ENCODE results near the gene MEF2C. TPM values are rescaled to one million over a fixed set of nuclear protein-coding genes. Genes with fewer than 3 reads are reported as not detected.

The MEF2C gene
- total and polyA plus RNA-seq, 11 donors: 15.5 to 98.5 (median 56.2) TPM

GRCh38 chr5:88845081-88845697 lies 37.8 kb downstream of the MEF2C start:
- DNase-seq (no peak), ATAC-seq (no peak)
- Histone ChIP-seq H3K9me3 (no peaks in the 10 kb centered on the region), H3K4me3 (no peak overlapping the region), H3K27me3 (no peaks in the 10 kb centered on the region), H3K27ac (peak overlapping the region in 2 of 12 donors; percentile 9 to 13), H3K4me1 (peaks cover 0 to 63% (median 34%) of the 10 kb centered on the region in 12 donors), H3K36me3 (no peaks in the 10 kb centered on the region)
- intact Hi-C loops (cut with DNase I): no loop called here
- WGBS, 4 donors: 38 to 46% (median 41%) methylated on average over 8 of the region's 8 CpGs
- TF ChIP-seq POLR2A (IDR thresholded peaks at IDR 0.05): no peak
- no peak for TF ChIP-seq CTCF (IDR thresholded peaks at IDR 0.05)

- TF ChIP-seq POLR2A (IDR thresholded peaks at IDR 0.05) (no peak), CTCF (IDR thresholded peaks at IDR 0.05) (no peak)
- Histone ChIP-seq H3K9me3 (no peaks in the 10 kb centered on the region), H3K4me3 (no peak overlapping the region), H3K27me3 (no peaks in the 10 kb centered on the region), H3K4me1 (peaks cover 0 to 81% (median 39%) of the 10 kb centered on the region in 12 donors), H3K36me3 (no peaks in the 10 kb centered on the region), H3K27ac (no peak overlapping the region)
- DNase-seq (no peak), ATAC-seq (peak in 1 of 4 donors; percentile 42)
- 64 to 68% (median 66%) methylated on average over 4 of the region's 4 CpGs for WGBS, 4 donors
- intact Hi-C loops (cut with DNase I): no loop called here
These were observed 40.2 kb downstream of the MEF2C start for GRCh38 chr5:88842784-88843183.

GRCh38 chr5:88841212-88841611 lies 41.8 kb downstream of the MEF2C start:
- H3K36me3 ChIP-seq: no peaks in the 10 kb centered on the region
- ATAC-seq (no peak), DNase-seq (no peak)
- no peak overlapping the region for H3K4me3 ChIP-seq
- TF ChIP-seq POLR2A (IDR thresholded peaks at IDR 0.05): no peak
- TF ChIP-seq CTCF (IDR thresholded peaks at IDR 0.05): no peak
- peaks cover 5 to 81% (median 40%) of the 10 kb centered on the region in 12 donors for H3K4me1 ChIP-seq
- intact Hi-C loops (cut with DNase I): no loop called here
- peak overlapping the region in 1 of 12 donors; percentile 24 for H3K27ac ChIP-seq
- no peaks in the 10 kb centered on the region for H3K9me3 ChIP-seq
- 66 to 81% (median 74%) methylated on average over 4 of the region's 4 CpGs for WGBS, 4 donors
- no peaks in the 10 kb centered on the region for H3K27me3 ChIP-seq

GRCh38 chr5:88840495-88840894 lies 42.5 kb downstream of the MEF2C start:
- Histone ChIP-seq H3K27me3 (no peaks in the 10 kb centered on the region), H3K9me3 (no peaks in the 10 kb centered on the region), H3K36me3 (peaks cover 0 to under 1% (median 0%) of the 10 kb centered on the region in 9 donors), H3K4me3 (no peak overlapping the region), H3K27ac (peak overlapping the region in 4 of 12 donors; percentile 12 to 38 (median 30)), H3K4me1 (peaks cover 8 to 87% (median 40%) of the 10 kb centered on the region in 12 donors)
- no peak for ATAC-seq
- no peak for TF ChIP-seq CTCF (IDR thresholded peaks at IDR 0.05)
- TF ChIP-seq POLR2A (IDR thresholded peaks at IDR 0.05): no peak
- intact Hi-C loops (cut with DNase I): no loop called here
- no peak for DNase-seq
